GM21737 (cell line): Measurements from ENCODE around the gene FGF11.

ENCODE experiments used
- ATAC-seq: cut with Tn5 transposase; IDR thresholded peaks from one replicate; pipeline ENCODE4 v1.9.1; 2021; ENCODE audit warnings: mild to moderate bottlenecking, moderate library complexity; ENCODE audit not compliant: unreplicated experiment

FGF11 gene

DNA sequence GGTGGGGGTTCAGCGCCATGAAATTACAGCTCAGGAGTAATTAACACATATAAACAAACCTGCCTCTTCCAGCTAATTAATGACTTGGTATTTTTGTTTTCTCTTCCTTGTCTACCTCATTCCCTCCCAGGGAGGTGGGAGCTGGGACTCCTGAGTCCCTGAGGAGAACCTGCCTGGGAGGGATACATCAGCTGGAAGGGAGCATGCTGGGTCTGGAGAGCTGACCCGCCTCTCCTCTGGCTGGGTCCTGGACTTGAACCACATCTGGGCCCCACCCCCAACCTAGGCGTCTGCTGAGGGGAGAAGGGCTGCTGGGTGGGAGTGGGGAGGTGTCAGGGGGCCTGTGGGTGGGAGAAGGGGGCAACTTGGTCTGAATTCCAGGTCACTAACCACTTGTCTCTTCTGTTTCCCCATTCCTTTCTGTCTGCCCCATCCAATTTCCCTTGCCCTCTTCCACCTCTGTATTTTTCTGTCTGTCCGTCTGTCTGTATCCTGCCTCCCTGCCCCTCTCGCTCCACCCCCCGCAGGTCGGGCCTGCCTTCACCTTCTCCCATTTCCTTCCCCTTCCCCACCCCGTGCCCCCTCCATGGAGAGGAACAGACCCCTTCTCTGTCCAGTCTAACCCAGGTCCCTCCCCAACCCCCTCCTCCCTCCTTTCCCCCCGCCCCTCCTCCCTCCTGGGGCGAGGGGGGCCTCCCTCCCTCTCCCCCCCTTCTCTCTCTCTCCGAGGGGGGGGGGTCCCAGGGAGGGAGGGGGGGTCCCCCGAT, 31.6 kb upstream of the FGF11 start, which contains the start of gene NLGN2:
NLGN2 (plus strand) TSS at position 361 of the 767 bp plus-strand sequence. CDS start 411 bp downstream, outside the sequence.
- ATAC-seq: no peak

DNA sequence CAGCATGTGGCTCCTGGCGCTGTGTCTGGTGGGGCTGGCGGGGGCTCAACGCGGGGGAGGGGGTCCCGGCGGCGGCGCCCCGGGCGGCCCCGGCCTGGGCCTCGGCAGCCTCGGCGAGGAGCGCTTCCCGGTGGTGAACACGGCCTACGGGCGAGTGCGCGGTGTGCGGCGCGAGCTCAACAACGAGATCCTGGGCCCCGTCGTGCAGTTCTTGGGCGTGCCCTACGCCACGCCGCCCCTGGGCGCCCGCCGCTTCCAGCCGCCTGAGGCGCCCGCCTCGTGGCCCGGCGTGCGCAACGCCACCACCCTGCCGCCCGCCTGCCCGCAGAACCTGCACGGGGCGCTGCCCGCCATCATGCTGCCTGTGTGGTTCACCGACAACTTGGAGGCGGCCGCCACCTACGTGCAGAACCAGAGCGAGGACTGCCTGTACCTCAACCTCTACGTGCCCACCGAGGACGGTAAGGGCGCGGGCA, 31.0 kb upstream of the FGF11 start:
- no peak for ATAC-seq

DNA sequence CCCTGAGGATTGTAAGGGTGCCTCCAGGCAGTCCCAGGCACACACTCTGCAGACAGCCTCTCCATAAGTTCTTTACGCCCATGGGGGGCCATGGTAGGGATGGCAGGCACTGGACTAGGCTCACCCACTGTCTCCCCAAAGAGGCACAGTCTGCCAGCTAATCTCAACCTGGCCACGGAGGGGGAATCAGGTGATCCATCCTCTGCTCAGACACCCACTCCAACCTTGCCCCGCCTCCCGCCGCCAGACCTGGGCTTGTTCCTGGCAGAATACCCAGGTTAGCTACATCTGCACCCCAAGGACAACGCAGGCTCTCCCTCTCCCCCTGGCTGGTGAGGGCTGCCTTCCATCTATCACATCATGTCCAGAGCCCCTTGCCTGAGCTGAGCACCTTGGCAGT, 30.4 kb upstream of the FGF11 start:
- no peak for ATAC-seq

DNA sequence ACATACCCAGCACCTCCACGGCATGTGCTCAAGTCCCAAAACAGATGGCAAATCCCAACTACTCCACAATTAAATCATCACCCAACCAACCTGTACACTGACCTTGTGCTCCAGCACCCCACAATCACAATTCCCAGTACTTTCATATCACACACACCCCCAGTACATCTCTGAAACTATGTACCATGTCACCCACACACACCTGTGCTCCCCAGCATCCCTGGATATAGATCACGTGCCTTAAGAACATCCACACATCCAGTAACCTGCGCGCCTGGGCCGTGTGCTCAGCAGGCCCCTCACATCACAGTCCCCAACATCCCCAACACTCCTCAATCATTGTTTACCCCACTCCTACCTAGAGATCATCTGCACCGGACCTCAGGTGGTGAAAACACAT, 29.6 kb upstream of the FGF11 start:
- ATAC-seq: no peak

DNA sequence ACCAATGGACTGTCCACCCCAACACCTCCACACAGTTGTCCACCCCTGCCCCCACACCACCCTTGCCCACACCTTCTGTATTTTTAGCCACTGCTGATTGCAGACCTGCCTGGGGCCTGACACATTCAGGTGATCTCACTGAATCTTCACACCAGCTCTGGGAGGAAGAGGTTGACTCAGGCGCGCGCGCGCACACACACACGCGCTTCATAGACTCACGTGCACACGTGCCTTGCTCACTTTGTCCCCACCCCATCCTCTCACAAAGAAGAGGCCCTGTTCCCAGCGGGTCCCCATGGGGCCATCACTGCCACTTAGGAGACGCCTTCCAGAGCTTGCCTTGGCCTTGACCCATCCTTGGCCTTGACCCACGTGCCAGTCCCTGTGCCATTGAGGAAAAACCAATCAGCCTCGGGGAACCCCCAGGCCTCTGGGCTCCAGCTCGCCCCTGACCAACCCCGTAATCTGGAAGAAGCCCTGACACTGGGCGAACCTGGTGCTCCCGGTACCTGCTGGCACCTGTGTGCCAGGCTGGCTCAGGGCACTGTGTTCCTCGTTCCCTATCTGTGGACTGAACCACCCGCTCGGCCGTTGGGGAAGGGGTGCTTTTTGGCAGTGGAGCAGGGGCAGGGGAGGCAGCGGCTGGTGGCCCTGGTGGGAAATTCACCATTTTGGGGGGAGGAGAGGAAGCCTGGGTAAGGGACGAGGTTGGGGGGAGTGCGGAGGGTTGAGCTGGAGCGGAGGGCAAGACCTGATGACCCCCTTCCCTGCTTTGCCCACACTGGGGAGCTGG, 28.5 kb upstream of the FGF11 start:
- ATAC-seq: no peak

DNA sequence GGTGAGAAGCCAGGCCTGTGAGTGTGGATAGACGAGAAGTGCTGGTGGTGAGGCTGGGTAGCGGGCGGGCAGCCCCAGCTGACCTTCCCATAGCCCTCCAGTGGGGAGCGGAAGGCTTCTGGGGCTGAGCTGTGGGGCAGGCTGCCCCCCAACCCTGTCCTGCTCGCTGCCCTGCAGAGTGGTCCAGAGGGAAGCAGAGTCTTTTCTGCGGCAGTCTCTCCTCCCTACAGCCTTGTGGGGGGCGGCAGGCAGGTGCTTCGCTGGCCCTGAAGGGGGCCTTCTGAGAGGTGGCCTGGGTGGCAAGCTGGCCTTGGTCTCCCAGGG, 27.9 kb upstream of the FGF11 start:
- no peak for ATAC-seq

DNA sequence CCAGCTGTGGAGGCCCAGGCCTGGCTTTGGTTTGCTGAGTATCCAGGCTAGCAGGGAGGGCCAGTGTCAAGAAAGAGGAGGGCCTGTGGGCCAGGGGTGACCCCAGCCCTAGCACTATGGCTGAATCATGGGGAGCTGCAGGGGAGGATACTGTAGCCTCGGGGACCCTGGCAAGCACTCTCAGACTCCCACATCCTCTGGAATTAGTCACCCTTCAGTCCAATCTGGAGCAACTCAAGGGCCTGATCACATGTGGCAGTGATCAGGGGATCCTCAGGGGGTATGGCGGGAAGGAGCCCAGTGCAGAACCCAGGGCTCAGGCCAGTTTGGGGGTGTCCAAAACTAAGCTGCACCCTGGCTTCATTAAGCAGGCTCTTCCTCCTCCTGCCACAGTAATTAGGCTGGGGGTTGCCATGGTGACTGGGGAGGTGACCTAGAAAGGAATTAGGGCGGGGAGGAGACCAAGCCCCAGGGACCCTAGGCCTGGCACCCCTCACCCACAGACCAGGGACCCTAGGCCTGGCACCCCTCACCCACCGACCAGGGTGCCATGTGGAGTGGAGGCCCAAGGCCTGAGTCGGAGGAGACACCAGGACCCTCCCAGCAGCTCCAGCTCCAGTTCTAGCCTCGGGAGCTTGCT, 25.8 kb upstream of the FGF11 start:
- no peak for ATAC-seq

DNA sequence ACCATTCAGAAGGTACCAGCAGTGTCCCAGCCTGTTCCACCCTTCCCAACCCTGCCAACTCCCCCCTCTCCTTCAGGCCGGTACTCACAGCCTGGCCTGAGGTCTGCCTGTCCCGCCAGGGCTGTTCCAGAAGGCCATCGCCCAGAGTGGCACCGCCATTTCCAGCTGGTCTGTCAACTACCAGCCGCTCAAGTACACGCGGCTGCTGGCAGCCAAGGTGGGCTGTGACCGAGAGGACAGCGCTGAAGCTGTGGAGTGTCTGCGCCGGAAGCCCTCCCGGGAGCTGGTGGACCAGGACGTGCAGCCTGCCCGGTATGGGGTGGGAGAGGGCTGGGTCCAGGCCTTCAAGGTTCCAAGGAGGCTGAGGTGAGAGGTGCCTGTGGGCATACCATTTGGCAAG, 24.5 kb upstream of the FGF11 start:
- ATAC-seq: no peak

DNA sequence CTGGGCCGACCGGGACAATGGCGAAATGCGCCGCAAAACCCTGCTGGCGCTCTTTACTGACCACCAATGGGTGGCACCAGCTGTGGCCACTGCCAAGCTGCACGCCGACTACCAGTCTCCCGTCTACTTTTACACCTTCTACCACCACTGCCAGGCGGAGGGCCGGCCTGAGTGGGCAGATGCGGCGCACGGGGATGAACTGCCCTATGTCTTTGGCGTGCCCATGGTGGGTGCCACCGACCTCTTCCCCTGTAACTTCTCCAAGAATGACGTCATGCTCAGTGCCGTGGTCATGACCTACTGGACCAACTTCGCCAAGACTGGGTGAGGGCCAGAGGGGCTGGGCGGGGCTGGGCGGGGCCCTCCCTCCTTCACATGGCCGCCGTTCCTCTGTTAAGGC, 23.5 kb upstream of the FGF11 start:
- ATAC-seq: no peak

DNA sequence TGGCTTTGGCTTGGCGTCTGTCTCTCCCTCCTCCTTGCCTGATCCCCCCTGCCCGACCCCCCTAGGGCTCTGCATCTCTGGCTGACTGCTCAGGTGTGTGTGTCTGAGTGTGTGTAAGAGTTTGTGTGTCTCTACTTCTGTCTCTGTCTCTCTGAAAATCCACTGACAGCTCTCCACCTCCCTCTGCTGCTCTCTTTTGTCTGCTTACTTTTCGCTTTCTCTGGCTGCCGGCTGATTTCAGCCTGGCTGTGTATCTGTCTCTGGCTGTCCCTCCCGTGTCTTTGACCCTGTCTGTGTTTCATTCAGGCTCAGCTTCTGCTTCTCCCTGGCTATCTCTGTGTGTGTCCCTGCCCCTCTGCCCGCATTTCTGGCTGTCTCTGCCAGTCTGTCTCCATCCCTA, 23.0 kb upstream of the FGF11 start:
- ATAC-seq: no peak

DNA sequence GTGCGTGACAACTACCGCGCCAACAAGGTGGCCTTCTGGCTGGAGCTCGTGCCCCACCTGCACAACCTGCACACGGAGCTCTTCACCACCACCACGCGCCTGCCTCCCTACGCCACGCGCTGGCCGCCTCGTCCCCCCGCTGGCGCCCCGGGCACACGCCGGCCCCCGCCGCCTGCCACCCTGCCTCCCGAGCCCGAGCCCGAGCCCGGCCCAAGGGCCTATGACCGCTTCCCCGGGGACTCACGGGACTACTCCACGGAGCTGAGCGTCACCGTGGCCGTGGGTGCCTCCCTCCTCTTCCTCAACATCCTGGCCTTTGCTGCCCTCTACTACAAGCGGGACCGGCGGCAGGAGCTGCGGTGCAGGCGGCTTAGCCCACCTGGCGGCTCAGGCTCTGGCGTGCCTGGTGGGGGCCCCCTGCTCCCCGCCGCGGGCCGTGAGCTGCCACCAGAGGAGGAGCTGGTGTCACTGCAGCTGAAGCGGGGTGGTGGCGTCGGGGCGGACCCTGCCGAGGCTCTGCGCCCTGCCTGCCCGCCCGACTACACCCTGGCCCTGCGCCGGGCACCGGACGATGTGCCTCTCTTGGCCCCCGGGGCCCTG, 22.2 kb upstream of the FGF11 start:
- ATAC-seq: no peak

DNA sequence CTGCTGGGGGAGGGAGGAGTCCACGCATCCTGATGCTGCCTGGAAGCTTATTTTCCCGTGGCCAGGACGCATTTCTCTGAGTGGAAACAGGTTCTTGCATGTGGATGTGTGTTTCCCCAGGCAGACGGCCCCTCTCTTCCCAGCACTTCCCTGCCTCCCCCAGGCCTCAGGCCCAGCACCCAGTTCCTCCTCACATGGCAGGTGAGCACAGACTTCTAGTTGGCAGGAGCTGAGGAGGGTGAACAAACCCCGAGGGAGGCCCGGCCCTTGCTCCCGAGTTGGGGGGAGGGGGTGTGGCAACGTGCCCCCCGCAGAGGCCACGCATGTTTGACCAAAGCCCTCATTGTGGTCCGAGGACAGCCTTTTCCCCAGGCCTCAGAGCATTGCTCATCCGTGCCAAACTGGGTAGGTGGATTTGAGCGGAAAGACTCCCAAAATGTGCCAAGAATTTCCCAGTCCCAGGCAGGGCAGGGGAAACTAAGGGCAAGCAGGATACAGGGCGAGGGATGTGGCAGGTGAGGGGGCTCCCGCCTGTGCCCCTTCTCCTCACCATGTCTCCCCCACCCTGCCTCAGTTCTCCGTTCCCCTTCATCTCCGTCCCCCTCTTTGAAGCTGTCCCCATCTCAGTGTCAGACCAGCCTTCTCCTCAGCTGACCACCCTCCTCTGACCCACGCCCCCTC, 20.7 kb upstream of the FGF11 start:
- ATAC-seq: no peak

DNA sequence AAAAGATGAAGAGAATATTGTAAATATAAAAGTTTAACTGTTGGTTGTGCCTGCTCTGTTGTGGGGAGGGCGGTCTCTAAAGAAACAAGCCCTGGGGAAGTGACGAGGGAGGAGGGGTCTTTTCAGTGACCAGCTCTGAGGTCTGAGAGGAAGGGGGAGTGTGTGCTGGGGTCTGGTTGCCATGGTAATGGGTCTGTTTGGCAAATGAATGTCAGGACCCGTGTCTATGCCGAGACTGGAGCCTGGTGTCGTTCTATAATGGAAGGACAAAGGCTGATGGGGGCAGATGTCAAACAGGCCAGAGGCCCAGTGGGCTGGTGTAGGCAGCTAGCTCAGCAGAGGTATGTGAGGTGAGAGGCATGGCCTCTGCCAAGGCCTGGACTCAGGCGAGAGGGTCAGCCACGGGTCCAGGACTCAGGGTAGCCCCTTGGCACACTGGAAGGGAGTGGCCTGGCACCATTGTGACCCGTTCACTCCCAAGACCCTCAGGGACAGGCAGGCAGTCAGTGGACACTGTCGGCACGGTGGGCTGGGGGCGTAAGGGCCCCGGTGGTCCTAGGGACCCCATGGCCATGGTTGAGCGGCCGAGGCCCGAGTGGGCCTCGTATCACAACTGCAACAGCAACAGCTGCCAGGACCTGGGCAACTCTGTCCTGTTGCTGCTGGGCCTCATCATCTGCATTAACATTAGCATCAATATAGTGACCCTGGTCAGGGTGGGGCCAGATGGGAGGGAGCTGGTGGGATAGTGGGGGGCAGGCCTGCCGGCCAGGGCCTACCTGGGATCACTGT, 19.3 kb upstream of the FGF11 start, which contains the start of gene SPEM1:
SPEM1 (plus strand) TSS at position 506 of the 792 bp plus-strand sequence; CDS start at position 567, 61 bp downstream.
- no peak for ATAC-seq

DNA sequence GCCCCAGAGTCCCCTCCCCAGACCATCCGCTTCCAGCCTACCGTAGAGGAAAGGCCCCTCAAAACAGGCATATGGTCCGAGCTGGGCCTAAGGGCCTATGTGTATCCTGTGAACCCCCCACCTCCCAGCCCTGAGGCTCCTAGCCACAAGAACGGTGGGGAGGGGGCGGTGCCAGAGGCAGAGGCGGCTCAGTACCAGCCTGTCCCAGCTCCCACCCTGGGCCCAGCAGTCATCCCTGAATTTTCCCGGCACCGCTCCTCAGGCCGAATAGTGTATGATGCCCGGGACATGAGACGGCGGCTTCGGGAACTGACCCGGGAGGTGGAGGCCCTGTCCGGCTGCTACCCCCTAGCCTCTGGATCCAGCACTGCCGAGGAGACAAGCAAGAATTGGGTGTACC, 18.1 kb upstream of the FGF11 start:
- no peak for ATAC-seq

DNA sequence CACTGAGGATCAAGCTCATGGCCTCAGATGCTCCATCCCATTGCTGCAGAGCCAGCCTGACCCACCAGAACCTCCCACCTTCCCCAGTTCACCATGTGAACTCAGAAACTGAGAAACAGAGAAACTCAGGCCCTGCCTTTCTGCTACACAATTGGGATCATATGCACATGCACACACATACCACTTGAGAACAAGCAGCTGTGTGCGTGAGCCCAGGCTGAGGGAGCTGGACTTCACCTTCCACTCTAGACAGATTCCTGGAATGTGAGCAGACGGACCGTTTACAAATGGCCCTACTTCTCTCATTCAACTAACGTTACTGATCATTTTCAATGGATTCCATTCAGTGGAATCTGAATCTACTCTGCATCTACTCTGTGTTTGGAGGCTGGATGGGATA, 15.6 kb upstream of the FGF11 start:
- no peak for ATAC-seq

DNA sequence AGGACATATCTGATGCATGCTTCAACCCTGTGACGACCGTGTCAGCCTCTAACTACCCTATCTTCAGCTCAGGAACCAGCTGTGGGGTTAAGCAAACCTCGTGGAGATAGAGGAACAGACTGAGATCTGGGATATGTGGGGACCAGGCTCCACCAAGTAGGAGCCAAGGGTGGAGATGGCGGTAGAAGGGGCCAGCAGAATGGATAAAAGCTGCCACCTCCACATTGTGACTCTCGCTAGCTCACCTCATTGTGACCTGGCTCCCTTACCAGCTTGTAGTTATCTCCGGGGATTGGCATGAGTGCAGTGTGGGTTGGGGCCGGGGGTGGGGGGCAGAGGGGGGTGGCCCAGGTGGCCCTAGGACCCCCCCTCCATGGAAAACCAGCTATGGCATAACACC, 14.0 kb upstream of the FGF11 start, which contains the start of gene SPEM2:
SPEM2 (plus strand) TSS at position 301 of the 400 bp plus-strand sequence; CDS start at position 374, 73 bp downstream.
- no peak for ATAC-seq

DNA sequence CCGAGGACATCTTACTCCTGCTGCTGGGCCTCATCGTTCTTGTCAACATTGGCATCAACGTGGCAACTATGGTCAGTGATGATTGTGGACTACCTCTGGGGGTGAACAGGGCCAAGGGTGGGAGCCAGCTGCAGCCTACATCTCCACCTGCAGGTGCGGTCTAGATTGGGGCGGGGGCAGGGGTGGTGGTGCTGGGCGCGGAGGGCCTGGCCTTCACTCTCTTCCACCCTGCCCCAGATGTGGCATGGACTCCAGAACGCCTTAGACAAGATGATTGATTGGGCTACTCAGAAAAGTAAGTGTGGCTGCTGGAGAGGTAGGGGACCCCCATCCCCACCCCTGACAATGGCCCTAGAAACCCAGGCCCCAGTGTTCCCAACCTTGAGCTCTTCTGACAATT, 13.6 kb upstream of the FGF11 start:
- ATAC-seq: no peak

DNA sequence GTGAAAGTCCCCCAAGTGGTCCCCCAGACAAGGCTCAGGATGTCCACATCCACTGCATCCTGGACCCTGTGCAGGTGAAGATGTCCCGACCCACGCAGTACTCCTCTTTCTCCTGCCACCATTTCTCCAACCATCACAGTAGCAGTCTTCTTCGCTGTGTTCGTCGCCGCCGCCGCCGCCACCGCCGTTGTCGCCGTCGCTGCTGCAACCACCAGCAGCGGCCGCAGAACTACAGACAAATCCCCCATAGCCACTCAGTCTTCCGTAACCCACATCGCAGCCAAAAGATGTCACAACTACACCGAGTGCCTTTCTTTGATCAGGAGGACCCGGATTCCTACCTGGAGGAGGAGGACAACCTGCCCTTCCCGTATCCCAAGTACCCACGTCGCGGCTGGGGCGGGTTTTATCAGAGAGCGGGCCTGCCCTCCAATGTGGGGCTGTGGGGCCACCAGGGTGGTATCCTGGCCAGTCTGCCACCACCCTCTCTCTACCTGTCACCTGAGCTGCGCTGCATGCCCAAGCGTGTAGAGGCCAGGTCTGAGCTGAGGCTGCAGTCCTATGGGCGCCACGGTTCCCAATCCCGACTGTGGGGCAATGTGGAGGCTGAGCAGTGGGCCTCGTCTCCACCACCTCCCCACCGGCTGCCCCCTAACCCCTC, 13.0 kb upstream of the FGF11 start:
- no peak for ATAC-seq

DNA sequence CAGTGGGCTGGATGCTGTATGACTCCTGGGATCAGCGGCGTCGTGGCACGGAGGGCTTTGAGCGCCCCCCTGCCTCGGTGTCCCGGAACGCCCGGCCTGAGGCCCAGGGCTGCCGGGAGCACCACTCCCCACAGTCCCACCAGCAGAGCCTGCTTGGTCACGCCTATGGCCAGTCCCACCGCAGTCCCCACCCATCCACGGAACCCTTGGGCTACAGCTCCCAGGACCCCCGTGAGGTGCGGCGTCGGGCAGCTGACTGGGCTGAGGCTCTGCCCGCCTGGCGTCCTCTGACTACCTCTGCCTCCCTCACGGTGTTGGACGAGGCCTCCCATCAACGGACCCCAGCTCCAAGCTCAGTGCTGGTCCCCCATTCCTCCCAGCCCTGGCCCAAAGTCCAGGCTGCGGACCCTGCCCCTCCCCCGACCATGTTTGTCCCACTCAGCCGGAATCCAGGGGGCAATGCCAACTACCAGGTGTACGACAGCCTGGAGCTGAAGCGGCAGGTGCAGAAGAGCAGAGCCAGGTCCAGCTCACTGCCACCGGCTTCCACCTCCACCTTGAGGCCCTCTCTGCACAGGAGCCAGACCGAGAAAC, 12.3 kb upstream of the FGF11 start:
- ATAC-seq: no peak
